IPS-18c (cell line): Measurements from ENCODE around the gene PCNX4.

ENCODE experiments used
- H3K4me3 ChIP-seq: 2 replicates; pipeline ENCODE4 v1.7.0; 2013; ENCODE audit warnings: low read depth, mild to moderate bottlenecking, low read length, moderate library complexity; ENCODE audit not compliant: insufficient read depth
- H3K9me3 ChIP-seq: one replicate; pipeline ENCODE4 v1.6.1; 2013; ENCODE audit warnings: mild to moderate bottlenecking, low read length, moderate library complexity; ENCODE audit not compliant: control insufficient read depth, insufficient read depth

The PCNX4 gene

DNA sequence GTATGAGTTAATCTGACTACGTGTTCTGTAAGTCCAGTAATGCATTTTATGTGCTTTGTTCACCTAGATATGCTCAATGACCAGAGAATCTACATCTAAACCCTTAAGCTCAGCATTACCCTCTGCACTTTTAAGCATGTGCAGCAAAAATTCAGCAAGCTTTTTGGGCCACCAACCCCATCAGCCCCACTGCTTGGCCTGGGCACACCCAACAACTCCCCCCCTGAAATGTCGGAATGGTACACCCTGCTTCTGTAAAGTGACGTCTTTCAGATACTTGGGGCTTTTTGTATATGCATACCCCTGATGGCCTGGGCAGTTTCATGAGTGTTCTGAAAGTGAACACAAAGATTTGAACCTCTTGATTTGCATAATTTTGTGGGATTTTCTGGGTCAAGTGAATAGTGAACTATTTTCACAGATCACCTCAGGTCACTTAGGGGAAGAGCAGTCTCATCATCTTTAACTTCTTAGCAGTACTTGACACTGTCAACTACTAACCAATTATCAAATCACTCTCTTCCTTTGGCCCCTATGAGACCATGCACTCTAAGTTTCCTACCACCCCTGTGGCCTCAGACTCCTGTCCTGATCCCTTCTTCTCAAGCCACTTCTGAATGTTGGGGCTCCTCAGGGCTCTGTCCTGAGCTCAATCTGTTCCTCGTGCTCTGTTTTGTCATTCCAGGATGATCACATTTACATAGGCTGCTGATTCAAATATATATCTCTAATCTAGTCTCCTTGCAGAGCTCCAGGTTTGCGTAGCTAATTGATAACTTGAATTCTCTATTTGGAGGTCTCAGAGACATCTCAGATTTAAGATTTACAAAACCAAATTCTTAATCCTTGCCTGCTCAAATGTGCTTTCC is 121.0 kb downstream of the PCNX4 start:
- no peaks in the 10 kb centered on the region for H3K9me3 ChIP-seq
- H3K4me3 ChIP-seq, result no peak overlapping the region

- Histone ChIP-seq H3K4me3 (no peak overlapping the region), H3K9me3 (no peaks in the 10 kb centered on the region)
These were observed 122.3 kb downstream of the PCNX4 start for GRCh38 chr14:60214003-60214402.

DNA sequence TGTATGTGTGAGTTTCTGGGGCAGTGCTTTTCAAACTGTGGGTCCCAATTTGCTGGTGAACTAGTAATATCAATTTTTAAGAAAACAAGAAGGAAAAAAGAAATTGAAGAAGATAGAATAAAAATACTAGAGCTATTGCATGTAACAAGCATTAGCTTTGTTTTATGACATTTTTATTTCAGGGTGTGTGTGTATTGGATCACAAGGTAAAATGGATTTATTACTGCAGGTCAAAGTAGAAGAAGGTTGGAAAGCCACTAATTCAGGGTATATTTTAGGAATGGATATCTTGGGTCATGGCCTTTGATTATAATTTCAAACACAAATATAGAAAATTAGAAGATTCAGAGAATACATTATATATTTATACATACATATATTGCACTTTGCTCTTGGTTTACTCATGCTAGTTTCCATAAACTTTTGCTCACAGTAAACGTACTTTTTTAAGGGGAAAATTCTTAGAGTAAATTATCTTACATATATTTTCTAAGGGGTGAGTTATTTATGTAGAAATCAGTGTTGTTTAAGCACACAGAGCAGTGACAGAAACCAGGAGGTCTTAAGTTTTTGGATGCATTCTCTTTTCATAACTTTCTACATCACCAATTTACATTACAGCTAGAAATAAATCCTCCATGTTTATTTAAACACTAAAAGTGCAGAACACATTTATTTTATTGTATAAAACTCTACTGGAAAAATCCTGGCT is 122.8 kb downstream of the PCNX4 start:
- Histone ChIP-seq H3K4me3 (no peak overlapping the region), H3K9me3 (no peaks in the 10 kb centered on the region)

DNA sequence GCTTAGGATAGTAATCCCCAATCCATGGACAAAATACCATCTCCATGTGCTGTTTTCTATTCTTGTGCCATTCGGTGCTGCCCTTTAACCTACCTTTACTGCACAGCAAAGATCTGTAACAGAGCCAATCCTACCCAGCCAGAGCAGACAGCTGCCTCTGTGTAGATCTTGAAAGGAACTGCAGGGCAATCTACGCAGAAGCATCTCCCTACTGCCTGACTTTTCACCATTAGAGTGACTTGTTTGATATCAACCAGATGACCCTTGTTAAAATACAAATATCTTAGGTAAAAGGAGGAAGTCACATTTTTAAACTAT is 123.4 kb downstream of the PCNX4 start:
- no peaks in the 10 kb centered on the region for H3K9me3 ChIP-seq
- no peak overlapping the region for H3K4me3 ChIP-seq

- Histone ChIP-seq H3K9me3 (no peaks in the 10 kb centered on the region), H3K4me3 (no peak overlapping the region)
These were observed 124.0 kb downstream of the PCNX4 start for GRCh38 chr14:60215520-60216420.

DNA sequence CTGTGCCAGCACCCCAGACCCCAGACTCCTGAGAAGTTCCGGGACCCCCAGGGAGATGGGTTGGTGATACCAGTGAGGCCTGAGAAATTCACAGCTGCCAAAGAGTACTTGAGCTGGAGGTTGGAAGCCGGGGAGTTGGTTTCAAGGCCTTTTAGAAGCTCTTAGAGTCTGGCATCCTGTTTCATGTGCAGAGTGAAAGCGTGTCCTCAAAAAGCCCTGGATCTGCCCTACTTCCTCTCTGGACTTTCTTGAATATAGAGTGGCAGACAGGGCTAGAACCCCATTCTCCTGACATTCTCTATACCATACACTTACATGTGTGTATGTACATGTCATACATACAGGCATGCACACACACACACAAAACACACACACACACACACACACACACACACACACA is 126.0 kb downstream of the PCNX4 start:
- Histone ChIP-seq H3K9me3 (no peaks in the 10 kb centered on the region), H3K4me3 (no peak overlapping the region)
